ENCODE measurements around the gene SLC36A3. TPM values are rescaled to one million over a fixed set of nuclear protein-coding genes. Genes with fewer than 3 reads are reported as not detected.

SLC36A3 gene
- not detected in 2 replicates for total RNA-seq

GRCh38 chr5:151303666-151304065 lies at the start of gene SLC36A3:
TSS of gene SLC36A3 (minus strand) at chr5:151303766. CDS start at chr5:151303354, 412 bp downstream.

GRCh38 chr5:151347369-151347768 lies 43.8 kb upstream of the SLC36A3 start, which contains the start of gene SLC36A2:
TSS of gene SLC36A2 (minus strand) at chr5:151347559. CDS start at chr5:151347460, 99 bp downstream.

GRCh38 chr5:151252762-151253604 lies 50.6 kb downstream of the SLC36A3 start, which contains the start of gene GM2A:
TSS of gene GM2A (plus strand) at chr5:151253185. CDS start at chr5:151253217, 32 bp downstream.

Other genes with a start within 250 kb of the SLC36A3 start
- 60.0 and 67.9 TPM in 2 replicates for gene TNIP1, start 222.7 kb downstream of the SLC36A3 start, total RNA-seq
- gene ANXA6, start 146.0 kb downstream of the SLC36A3 start, total RNA-seq, result 482 and 529 TPM in 2 replicates
- 8.1 and 13.2 TPM in 2 replicates for gene CCDC69, start 79.7 kb downstream of the SLC36A3 start, total RNA-seq
- gene GM2A, start 50.6 kb downstream of the SLC36A3 start, total RNA-seq, result 25.0 and 32.8 TPM in 2 replicates
- gene SLC36A2, start 43.8 kb upstream of the SLC36A3 start, total RNA-seq, result not detected in 2 replicates
- 4.3 TPM in 2 replicates for gene SLC36A1, start 143.8 kb upstream of the SLC36A3 start, total RNA-seq